ENCODE results near the gene SEZ6L. TPM values are rescaled to one million over a fixed set of nuclear protein-coding genes. Genes with fewer than 3 reads are reported as not detected.

Gene SEZ6L
- polyA plus RNA-seq, 1 donor (not counting 4 experiments of a cell fraction or from before 2014, with no cell fraction given): not detected

DNA sequence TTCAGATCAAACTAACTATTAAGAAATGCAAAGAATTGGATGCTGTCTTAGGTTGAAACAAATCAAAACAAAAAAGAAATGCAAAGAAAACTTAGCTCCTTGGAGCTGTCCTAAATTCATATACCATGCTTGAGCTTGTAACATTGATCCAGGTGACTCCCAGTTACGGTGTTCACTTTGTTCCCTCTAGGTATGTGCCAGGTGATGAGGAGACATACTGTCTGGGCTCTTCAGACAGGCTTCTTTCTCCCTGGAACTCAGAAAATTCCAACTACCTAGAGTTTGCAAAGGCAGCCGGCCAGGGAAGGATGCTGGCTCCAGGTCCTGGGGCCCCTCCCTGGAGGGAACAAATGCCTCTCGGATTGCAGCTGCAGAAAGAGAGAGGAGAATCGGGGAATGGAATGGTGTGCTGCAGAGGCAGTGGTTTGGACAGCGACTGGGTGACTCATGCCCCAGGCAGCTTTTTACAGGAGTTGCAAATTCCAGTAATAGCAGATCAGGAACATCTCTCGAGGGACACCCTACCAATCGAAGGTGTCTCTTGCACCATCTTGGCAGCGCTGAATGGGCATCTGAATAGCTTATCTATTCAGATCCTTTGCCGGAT, 247.5 kb downstream of the SEZ6L start:
- Histone ChIP-seq H3K9me1 (ENCODE audit: control insufficient read depth, extremely low read depth, insufficient read depth, low read length) (no peaks in the 10 kb centered on the region), H3K36me3 (ENCODE audit: control insufficient read depth in 2 of 2, extremely low read depth in 1 of 2, insufficient read depth in 2 of 2, low read length in 2 of 2) (no peaks in the 10 kb centered on the region), H3K4me3 (ENCODE audit: control insufficient read depth in 2 of 3, extremely low read depth in 1 of 3, insufficient read depth in 2 of 3, low read depth in 1 of 3, low read length in 3 of 3) (peak overlapping the region in 2 of 3 experiments; percentile 12 to 50), H2AFZ (ENCODE audit: control insufficient read depth, low read length) (peak overlapping the region; percentile 31), H3K4me2 (ENCODE audit: control insufficient read depth, extremely low read depth, insufficient read depth, low read depth, low read length) (peak overlapping the region; percentile 81), H4K20me1 (ENCODE audit: control insufficient read depth, extremely low read depth, insufficient read depth, low read length) (no peaks in the 10 kb centered on the region), H3K4me1 (ENCODE audit: control insufficient read depth, extremely low read depth, insufficient read depth, low read length) (peaks cover 18% of the 10 kb centered on the region), H3K27me3 (ENCODE audit: control insufficient read depth, extremely low read depth, insufficient read depth, low read length) (no peaks in the 10 kb centered on the region), H3K9ac (ENCODE audit: control insufficient read depth, extremely low read depth, insufficient read depth, low read length) (no peak overlapping the region), H3K9me3 (ENCODE audit: control insufficient read depth, low read depth, low read length) (no peaks in the 10 kb centered on the region), H3K79me2 (ENCODE audit: control insufficient read depth, insufficient read depth, low read length) (no peaks in the 10 kb centered on the region), H3K27ac (ENCODE audit: control insufficient read depth, insufficient read depth, low read length) (peak overlapping the region; percentile 23)
- FAIRE-seq (peak; percentile 97), DNase-seq (ENCODE audit: low read depth, low spot score) (peak; percentile 41)
- TF ChIP-seq, protein P1, sequence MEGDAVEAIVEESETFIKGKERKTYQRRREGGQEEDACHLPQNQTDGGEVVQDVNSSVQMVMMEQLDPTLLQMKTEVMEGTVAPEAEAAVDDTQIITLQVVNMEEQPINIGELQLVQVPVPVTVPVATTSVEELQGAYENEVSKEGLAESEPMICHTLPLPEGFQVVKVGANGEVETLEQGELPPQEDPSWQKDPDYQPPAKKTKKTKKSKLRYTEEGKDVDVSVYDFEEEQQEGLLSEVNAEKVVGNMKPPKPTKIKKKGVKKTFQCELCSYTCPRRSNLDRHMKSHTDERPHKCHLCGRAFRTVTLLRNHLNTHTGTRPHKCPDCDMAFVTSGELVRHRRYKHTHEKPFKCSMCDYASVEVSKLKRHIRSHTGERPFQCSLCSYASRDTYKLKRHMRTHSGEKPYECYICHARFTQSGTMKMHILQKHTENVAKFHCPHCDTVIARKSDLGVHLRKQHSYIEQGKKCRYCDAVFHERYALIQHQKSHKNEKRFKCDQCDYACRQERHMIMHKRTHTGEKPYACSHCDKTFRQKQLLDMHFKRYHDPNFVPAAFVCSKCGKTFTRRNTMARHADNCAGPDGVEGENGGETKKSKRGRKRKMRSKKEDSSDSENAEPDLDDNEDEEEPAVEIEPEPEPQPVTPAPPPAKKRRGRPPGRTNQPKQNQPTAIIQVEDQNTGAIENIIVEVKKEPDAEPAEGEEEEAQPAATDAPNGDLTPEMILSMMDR (optimal IDR thresholded peaks at IDR 0.05 in 1 of 3, IDR thresholded peaks at IDR 0.05 in 1 of 3, conservative IDR thresholded peaks at IDR 0.05 in 1 of 3; ENCODE audit: extremely low read depth in 1 of 3, insufficient read depth in 2 of 3, low read length in 3 of 3): no peak
- no peak for TF ChIP-seq EZH2 (IDR thresholded peaks at IDR 0.05; ENCODE audit: low read length)
- dilution Hi-C loops (cut with MboI; ENCODE audit: extremely low pct_ligation_motif_present, low sequenced_read_pairs): loop anchor here (5.0 kb wide), 1 partner anchor 36 kb away; no protein-coding TSS in a partner anchor

DNA sequence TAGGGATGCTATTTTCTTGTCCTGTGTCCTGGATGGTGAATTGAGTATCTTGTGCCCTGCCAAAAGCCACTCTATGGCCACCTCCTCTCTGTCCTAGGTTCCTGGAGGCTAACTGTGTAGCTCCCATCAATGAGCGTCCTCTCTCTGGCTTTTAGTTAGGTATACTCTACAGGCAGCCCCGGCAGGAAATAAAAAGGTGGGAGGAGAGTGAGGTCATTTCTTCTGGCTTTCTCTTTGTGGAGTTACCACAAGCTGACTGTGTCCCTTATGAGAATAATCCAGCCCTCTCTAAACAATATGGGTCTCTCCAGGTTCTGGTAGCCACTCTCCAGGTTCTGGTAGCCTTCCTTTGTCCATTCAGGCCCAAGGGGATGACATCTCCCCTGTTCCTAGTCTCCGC, 248.1 kb downstream of the SEZ6L start:
- Histone ChIP-seq H3K4me2 (ENCODE audit: control insufficient read depth, extremely low read depth, insufficient read depth, low read depth, low read length) (peak overlapping the region; percentile 81), H3K9ac (ENCODE audit: control insufficient read depth, extremely low read depth, insufficient read depth, low read length) (no peak overlapping the region), H4K20me1 (ENCODE audit: control insufficient read depth, extremely low read depth, insufficient read depth, low read length) (no peaks in the 10 kb centered on the region), H3K27ac (ENCODE audit: control insufficient read depth, insufficient read depth, low read length) (peak overlapping the region; percentile 23), H3K4me1 (ENCODE audit: control insufficient read depth, extremely low read depth, insufficient read depth, low read length) (peaks cover 18% of the 10 kb centered on the region), H3K9me3 (ENCODE audit: control insufficient read depth, low read depth, low read length) (no peaks in the 10 kb centered on the region), H3K27me3 (ENCODE audit: control insufficient read depth, extremely low read depth, insufficient read depth, low read length) (no peaks in the 10 kb centered on the region), H3K79me2 (ENCODE audit: control insufficient read depth, insufficient read depth, low read length) (no peaks in the 10 kb centered on the region), H3K36me3 (ENCODE audit: control insufficient read depth in 2 of 2, extremely low read depth in 1 of 2, insufficient read depth in 2 of 2, low read length in 2 of 2) (no peaks in the 10 kb centered on the region), H3K4me3 (ENCODE audit: control insufficient read depth in 2 of 3, extremely low read depth in 1 of 3, insufficient read depth in 2 of 3, low read depth in 1 of 3, low read length in 3 of 3) (peak overlapping the region in 2 of 3 experiments; percentile 12 to 50), H2AFZ (ENCODE audit: control insufficient read depth, low read length) (no peak overlapping the region), H3K9me1 (ENCODE audit: control insufficient read depth, extremely low read depth, insufficient read depth, low read length) (no peaks in the 10 kb centered on the region)
- DNase-seq (ENCODE audit: low read depth, low spot score): no peak
- TF ChIP-seq, protein P1 (optimal IDR thresholded peaks at IDR 0.05 in 1 of 3, IDR thresholded peaks at IDR 0.05 in 1 of 3, conservative IDR thresholded peaks at IDR 0.05 in 1 of 3; ENCODE audit: extremely low read depth in 1 of 3, insufficient read depth in 2 of 3, low read length in 3 of 3): no peak
- dilution Hi-C loops (cut with MboI; ENCODE audit: extremely low pct_ligation_motif_present, low sequenced_read_pairs): loop anchor here (5.0 kb wide), 1 partner anchor 35 kb away; no protein-coding TSS in a partner anchor
- peak; percentile 59 for FAIRE-seq
